ENCODE data around the gene STAT4.

Gene STAT4

DNA sequence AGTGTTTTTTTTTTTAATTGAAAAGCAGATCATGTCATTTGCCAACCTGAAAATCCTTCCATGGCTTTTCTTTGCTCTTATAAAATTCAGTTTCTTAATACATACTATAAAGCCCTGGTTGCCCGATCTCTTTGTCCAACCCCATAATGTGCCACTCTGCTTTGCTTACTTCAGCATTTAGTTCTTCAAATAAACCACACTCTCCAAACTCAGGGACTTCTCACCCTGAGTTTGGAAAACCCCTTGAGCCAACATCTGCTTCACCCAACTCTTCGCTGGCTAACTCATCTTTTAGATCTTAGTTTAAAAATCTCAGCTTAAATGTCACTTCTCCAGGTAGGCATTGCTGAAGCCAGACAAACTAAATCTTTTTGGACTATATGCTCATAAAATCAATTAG lies 135.6 kb downstream of the STAT4 start:
- peak; percentile 15 for DNase-seq
- Histone ChIP-seq H3K9ac (ENCODE audit: low read length) (no peak overlapping the region), H4K20me1 (ENCODE audit: insufficient read depth, low read length) (no peaks in the 10 kb centered on the region), H3K9me2 (replicated peaks; ENCODE audit: insufficient read depth, low read length) (no peaks in the 10 kb centered on the region), H3K4me3 (ENCODE audit: low read length) (no peak overlapping the region), H3K9me3 (replicated peaks; ENCODE audit: insufficient read depth, low read length) (no peaks in the 10 kb centered on the region), H2AFZ (ENCODE audit: low read length) (no peak overlapping the region), H3K4me1 (ENCODE audit: low read length) (peaks cover 21% of the 10 kb centered on the region), H3K79me2 (ENCODE audit: low read length) (peaks cover 26% of the 10 kb centered on the region), H3K27me3 (replicated peaks; ENCODE audit: insufficient read depth, low read length) (no peaks in the 10 kb centered on the region), H3K36me3 (replicated peaks; ENCODE audit: insufficient read depth, low read length) (no peaks in the 10 kb centered on the region), H3F3A (ENCODE audit: insufficient read depth, low read length) (peaks cover 6% of the 10 kb centered on the region; the same call in 1 of the 2 replicates), H3K4me2 (ENCODE audit: low read depth, low read length) (peak overlapping the region; percentile 72; the same call in 1 of the 2 replicates), H3K27ac (ENCODE audit: low read length) (no peak overlapping the region)
- TF ChIP-seq EZH2phosphoT487 (IDR thresholded peaks at IDR 0.05; ENCODE audit: low read length) (no peak), EZH2 (optimal IDR thresholded peaks at IDR 0.05; ENCODE audit: low read depth, low read length) (no peak)
- TF ChIP-seq, protein P1, sequence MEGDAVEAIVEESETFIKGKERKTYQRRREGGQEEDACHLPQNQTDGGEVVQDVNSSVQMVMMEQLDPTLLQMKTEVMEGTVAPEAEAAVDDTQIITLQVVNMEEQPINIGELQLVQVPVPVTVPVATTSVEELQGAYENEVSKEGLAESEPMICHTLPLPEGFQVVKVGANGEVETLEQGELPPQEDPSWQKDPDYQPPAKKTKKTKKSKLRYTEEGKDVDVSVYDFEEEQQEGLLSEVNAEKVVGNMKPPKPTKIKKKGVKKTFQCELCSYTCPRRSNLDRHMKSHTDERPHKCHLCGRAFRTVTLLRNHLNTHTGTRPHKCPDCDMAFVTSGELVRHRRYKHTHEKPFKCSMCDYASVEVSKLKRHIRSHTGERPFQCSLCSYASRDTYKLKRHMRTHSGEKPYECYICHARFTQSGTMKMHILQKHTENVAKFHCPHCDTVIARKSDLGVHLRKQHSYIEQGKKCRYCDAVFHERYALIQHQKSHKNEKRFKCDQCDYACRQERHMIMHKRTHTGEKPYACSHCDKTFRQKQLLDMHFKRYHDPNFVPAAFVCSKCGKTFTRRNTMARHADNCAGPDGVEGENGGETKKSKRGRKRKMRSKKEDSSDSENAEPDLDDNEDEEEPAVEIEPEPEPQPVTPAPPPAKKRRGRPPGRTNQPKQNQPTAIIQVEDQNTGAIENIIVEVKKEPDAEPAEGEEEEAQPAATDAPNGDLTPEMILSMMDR (IDR thresholded peaks at IDR 0.05; ENCODE audit: low read length) = no peak

DNA sequence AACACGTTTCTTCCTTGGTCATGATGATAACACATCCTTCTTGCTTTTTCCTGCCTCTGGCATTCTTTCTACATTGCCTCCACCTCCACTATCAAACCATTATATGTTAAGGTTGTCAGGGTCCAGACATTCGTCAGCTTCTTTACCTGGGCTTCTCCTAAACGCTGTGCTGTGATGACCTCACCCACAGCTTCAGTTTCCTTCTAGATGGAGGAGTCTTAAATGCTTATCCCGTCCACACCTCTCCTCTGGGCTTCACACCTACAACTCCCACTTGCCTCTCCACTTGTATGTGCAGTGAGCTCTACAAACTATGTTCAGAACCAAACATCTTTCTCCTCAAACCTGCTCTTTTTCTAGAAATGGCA lies 136.2 kb downstream of the STAT4 start:
- TF ChIP-seq, protein P1 (IDR thresholded peaks at IDR 0.05; ENCODE audit: low read length) = no peak
- no peak for TF ChIP-seq EZH2phosphoT487 (IDR thresholded peaks at IDR 0.05; ENCODE audit: low read length)
- no peak for TF ChIP-seq EZH2 (optimal IDR thresholded peaks at IDR 0.05; ENCODE audit: low read depth, low read length)
- Histone ChIP-seq H3K4me3 (ENCODE audit: low read length) (peak overlapping the region; percentile 97), H3K27ac (ENCODE audit: low read length) (peak overlapping the region; percentile 74; the same call in 1 of the 2 replicates), H3K36me3 (replicated peaks; ENCODE audit: insufficient read depth, low read length) (no peaks in the 10 kb centered on the region), H3K27me3 (replicated peaks; ENCODE audit: insufficient read depth, low read length) (no peaks in the 10 kb centered on the region), H2AFZ (ENCODE audit: low read length) (peak overlapping the region; percentile 70), H3K4me1 (ENCODE audit: low read length) (peaks cover 21% of the 10 kb centered on the region), H3K9me3 (replicated peaks; ENCODE audit: insufficient read depth, low read length) (no peaks in the 10 kb centered on the region), H3K4me2 (ENCODE audit: low read depth, low read length) (peak overlapping the region; percentile 72), H3F3A (ENCODE audit: insufficient read depth, low read length) (peaks cover 6% of the 10 kb centered on the region; the same call in 1 of the 2 replicates), H4K20me1 (ENCODE audit: insufficient read depth, low read length) (no peaks in the 10 kb centered on the region), H3K79me2 (ENCODE audit: low read length) (peaks cover 26% of the 10 kb centered on the region), H3K9me2 (replicated peaks; ENCODE audit: insufficient read depth, low read length) (no peaks in the 10 kb centered on the region), H3K9ac (ENCODE audit: low read length) (peak overlapping the region; percentile 69)
- no peak for DNase-seq

DNA sequence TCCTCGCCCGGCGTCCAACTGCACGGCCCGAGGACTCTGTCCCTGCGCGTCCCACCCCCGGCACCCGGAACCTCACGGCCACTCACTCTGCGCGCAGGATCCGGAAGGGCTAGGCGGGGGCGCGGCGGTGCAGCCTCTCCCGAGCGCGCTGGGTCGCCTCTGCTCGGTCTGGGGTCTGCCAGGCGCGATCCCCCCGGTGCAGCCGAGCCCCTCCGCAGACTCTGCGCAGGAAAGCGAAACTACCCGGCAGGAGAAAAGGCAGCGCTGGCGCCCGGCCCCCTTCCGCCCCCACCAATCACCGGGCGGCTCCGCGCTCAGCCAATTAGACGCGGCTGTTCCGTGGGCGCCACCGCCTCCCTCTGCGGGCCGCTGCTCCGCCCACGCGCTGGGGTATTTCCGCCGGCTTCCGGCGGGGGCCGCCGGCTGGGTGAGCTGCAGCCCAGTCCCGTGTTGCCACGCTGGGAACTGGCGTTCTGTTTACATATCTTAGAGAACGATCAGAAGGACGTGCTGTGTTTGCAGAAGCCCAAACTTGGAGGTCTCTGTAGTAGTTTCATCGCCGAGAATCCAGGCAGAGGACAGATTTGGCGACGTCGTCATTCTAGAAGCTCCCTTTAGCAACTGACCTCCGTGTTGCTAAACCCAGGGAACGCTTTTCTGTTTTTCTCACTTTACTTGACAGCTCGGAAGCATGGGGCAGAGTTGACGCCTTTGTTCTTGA lies 136.7 kb downstream of the STAT4 start, which contains the start of gene STAT1:
Gene STAT1 (minus strand): TSS at position 240 of the 721 bp plus-strand sequence. CDS start 4,168 bp downstream, outside the sequence.
- Histone ChIP-seq H3K4me2 (ENCODE audit: low read depth, low read length) (peak within 1 kb of the TSS; percentile 87), H3K27me3 (replicated peaks; ENCODE audit: insufficient read depth, low read length) (no peaks in the 10 kb centered on the region), H3K27ac (ENCODE audit: low read length) (peak within 1 kb of the TSS; percentile 74), H3K9me2 (replicated peaks; ENCODE audit: insufficient read depth, low read length) (no peaks in the 10 kb centered on the region), H3K4me1 (ENCODE audit: low read length) (peaks cover 21% of the 10 kb centered on the region), H2AFZ (ENCODE audit: low read length) (peak within 1 kb of the TSS; percentile 70), H3K79me2 (ENCODE audit: low read length) (peaks cover 26% of the 10 kb centered on the region), H3K9ac (ENCODE audit: low read length) (peak within 1 kb of the TSS; percentile 69), H3K4me3 (ENCODE audit: low read length) (peak within 1 kb of the TSS; percentile 97), H4K20me1 (ENCODE audit: insufficient read depth, low read length) (no peaks in the 10 kb centered on the region), H3K9me3 (replicated peaks; ENCODE audit: insufficient read depth, low read length) (no peaks in the 10 kb centered on the region), H3K36me3 (replicated peaks; ENCODE audit: insufficient read depth, low read length) (no peaks in the 10 kb centered on the region), H3F3A (ENCODE audit: insufficient read depth, low read length) (peaks cover 6% of the 10 kb centered on the region; the same call in 1 of the 2 replicates)
- peak; percentile 92 for DNase-seq
- TF ChIP-seq, protein P1 (IDR thresholded peaks at IDR 0.05; ENCODE audit: low read length) = no peak
- TF ChIP-seq EZH2phosphoT487 (IDR thresholded peaks at IDR 0.05; ENCODE audit: low read length) (no peak), EZH2 (optimal IDR thresholded peaks at IDR 0.05; ENCODE audit: low read depth, low read length) (no peak)

Data from MM.1S (cell line).